Brain pericyte (primary cell): Measurements from ENCODE around the gene MOAP1.
"Not testable (repeated sequence)": the region's sequence is repeated elsewhere in the genome, so short reads cannot be mapped to it uniquely, and the experiment has no call there.

ENCODE experiments used
- DNase-seq: peaks from one replicate; pipeline ENCODE4 v3.0.0-alpha.2; 2012; ENCODE audit warnings: low read depth, low spot score

The MOAP1 gene, protein sequence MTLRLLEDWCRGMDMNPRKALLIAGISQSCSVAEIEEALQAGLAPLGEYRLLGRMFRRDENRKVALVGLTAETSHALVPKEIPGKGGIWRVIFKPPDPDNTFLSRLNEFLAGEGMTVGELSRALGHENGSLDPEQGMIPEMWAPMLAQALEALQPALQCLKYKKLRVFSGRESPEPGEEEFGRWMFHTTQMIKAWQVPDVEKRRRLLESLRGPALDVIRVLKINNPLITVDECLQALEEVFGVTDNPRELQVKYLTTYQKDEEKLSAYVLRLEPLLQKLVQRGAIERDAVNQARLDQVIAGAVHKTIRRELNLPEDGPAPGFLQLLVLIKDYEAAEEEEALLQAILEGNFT

DNA sequence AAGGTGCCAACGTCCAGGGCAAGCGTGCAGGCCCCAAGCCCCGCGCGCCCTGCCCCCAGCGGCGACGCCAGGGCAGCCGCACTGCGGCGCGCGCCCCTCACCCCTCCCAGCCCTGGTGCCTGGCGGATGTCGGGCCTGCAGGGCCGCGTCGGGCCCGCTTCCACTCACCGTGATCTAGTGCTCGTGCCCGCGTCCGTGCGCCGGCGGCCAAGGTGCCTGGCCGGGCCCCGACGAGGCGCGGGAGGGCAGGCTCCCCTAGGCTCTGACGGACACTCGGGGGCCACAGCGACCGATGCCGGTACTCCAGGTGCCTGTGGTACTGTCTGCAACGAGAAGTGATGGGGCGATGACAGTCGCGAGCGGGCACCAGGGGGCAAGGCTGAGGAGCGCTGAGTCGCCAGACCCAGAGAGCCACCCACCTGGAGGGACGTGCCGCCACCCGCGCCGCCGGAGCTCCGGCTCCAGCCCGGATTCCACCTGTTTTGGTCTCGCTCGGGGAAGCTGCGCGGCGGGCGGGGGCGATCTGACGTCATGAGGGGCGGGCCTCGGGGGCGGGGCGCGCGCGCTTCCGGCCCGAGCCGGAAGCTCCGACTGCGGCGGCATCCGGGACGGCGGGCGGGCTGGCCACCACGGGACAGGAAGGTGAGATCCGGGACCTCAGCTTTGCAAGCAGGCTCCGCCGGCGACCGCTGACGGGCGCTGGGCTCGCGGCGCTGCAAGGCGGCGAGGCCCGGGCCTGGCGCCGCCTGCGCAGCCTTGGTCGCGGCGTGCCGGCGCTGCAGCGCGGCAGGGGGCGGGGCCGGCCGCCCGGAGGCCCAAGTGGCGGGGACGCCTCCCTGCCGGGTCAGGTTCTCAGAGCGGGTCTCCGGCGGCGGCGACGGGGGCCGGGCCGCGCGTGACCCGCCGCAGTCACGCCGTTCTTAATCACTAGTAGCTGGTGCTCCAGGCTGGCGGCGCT lies at the start of gene MOAP1, which contains the start of gene LYSET:
TSS of gene MOAP1 (minus strand) at position 507 of the 958 bp plus-strand sequence. CDS start 655 bp downstream, outside the sequence.
TSS of gene LYSET (plus strand) at position 927 of the 958 bp plus-strand sequence. CDS start 89 bp downstream, outside the sequence.
- no peak for DNase-seq

DNA sequence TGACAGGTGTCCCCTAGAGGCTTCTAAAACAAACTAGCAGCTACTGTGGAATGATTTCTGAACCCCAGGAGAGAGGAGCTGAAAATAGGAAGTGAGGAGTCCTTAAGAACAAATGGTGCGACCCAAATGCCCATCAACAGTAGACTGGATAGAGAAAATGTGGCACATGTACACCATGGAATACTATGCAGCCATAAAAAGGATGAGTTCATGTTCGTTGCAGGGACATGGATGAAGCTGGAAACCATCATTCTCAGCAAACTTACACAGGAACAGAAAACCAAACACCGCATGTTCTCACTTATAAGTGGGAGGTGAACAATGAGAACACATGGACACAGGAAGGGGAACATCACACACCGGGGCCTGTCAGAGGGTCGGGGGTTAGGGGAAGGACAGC lies 48.4 kb upstream of the MOAP1 start:
- not testable (repeated sequence) for DNase-seq

DNA sequence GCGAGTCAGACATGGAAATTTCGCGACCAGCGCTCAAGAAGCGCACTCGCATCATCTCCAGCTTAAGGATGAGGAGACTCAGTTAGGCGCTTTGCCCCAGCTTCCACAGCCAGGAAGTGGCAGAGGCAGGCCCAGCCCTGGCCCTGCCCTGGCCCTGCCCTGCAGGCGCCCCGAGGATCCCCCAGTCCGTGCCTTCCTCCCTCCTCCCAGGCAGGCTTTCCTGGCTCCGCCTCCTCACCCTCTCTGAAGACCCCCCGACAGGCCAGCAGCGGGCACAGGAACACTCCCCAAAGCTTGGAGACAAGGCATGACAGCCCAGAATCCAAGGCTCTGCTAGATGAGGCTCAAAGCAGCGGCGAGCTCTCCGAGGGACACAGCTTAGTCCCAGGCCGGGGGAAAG lies 47.5 kb upstream of the MOAP1 start:
- DNase-seq: no peak

DNA sequence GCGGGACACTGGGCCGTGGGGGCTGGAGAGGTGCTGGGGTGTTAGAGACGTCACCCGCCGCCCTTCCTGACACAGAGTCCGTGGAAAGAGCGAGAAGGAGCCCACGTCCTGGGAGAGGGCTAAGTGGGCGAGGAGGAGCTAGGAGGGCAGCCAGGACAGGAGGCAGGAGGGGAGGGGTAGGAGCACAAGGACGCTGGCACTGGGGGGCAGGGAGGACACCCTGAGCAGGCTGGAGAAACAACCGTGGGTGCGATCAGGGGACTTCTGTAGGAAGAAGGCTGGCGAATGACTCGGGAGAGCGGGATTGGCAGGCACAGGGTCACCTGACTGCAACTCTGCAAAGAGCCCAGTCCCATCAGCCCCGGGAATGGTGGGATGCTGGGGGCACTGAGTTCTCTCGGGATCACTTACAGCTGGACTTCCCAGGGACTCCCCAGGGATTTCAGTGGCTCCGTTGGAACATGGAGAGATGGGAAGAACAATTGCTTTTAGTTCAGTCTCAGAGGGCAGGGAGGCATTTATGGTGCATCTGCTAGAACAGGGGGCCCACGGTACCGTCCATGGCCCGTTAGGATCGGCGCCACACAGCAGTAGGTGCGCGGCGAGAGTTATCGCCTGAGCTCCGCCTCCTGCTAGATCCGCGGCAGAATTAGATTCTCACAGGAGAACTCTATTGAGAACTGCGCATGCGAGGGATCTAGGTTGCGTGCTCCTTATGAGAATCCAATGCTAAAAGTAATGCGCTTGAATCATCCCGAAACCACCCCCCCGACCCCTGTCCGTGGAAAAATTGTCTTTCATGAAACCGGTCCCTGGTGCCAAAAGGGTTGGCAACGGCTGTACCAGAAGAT lies 46.7 kb upstream of the MOAP1 start:
- DNase-seq: no peak

DNA sequence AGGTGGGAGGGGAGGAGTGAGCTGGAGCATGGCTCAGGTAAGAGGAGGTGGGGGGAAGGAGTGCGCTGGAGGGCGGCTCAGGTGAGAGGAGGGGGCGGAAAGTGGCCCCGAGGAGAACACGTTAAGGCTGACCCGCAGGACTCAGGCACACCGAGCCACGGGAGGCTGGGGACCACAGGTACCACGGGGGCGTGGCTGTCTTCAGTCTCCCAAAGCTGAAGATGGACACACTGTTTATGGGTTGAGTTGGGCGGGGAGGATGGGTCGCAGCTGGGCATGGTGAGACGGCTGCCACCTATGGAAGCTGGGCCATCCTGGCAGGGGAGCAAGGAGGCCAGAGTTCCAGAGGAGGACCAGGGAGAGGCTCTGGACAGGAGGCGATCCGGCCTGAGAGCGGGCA lies 45.8 kb upstream of the MOAP1 start:
- DNase-seq: no peak

DNA sequence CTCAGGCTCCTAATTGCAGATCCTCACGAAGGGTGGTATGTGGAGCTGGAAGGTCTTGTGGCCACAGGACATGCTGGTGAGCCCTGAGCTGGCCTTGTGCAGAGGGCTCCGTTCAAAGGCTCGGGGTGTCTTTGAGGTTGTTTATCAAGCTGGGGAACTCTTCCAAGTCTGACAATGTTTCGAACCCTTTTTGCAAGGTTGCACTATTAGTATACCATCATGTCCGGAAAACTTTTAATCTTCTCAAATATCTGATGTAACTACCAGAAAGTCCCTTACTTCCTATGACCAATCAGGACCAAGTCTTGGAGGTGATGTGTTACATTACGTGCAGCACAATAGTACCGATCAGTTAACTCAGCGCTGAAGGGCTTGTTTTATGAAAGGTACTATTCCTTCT lies 43.9 kb upstream of the MOAP1 start:
- no peak for DNase-seq

DNA sequence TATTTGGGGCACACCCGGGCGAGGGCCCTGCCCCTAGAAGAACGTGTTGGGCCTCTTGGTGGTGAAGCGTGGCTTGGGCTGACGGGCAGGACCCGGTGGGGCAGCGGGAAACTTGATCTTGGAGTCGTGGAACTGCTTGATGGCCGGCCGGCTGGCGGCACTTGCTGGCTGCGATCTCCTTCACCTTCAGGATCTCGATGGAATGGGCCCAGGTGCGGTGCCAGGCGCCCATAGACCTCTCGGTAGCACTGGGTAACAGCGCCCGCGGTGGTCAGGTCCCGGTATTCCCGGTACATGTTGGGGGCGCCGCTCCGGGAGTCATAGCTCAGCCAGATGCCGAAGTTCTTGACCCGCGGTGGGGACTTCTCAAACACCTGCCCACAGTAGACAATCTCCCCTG lies 38.9 kb upstream of the MOAP1 start:
- no peak for DNase-seq

DNA sequence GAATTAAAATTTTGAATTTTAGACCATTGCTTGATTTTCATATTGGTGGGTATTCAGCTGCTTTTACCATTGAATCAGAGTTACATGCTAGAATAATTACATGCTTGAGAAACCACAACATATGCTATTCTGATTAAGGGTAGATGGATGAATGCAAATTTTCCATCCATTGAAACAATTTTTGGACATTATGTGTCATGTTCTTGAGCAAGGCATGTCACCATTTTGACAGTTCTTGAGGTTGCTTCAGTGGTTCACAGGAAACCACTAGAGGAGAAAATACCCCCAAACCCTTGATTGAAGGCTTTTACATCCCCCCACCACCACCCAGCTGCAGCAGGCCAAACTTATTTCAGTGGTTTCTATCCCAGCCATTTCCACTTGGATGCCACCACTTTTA lies 35.8 kb upstream of the MOAP1 start:
- no peak for DNase-seq

DNA sequence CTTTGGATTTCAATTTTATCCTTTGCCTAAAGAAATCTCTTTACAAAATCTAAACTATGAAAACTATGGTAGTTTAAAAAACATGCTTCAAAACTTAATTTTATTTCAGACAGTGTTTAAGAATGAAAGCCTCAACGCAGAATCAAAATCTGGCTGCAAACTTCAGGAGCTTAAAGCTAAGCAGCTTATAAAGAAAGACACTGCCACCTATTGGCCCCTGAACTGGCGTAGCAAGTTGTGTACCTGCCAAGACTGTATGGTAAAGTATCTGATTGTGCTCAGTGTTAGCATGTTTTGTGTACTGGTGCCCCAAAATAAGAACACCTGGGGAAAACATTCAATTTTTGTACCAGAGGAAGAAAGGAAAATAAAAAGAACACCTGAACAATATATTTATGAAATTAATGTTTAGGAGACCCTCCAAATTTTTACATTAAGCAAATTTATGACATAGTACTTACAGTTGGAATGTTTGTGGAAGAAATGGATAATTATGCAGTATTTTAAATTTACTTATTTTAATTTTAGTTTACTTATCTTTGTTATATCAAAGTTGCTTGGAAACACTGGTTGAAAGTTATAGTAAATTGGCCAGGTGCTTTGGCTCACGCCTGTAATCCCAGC lies 34.5 kb upstream of the MOAP1 start:
- DNase-seq: no peak

DNA sequence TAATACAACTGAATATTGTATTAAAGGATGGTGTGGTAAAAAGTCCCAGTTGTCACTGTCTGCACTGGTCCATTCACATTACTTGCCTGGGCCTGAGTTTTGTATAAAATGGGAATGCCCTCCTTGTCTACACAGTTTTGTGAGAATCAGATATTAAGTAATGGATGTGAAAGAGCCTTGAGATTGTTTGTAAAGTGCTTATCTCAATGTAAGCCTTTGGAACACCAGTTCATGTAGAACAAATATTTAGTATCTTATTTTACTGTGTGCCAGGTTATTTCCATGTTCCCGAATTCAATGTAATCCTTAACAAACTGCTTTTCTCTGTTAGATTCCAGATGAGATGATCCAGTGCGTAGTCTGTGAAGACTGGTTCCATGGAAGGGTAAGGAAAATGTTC lies 29.9 kb upstream of the MOAP1 start:
- DNase-seq: no peak

DNA sequence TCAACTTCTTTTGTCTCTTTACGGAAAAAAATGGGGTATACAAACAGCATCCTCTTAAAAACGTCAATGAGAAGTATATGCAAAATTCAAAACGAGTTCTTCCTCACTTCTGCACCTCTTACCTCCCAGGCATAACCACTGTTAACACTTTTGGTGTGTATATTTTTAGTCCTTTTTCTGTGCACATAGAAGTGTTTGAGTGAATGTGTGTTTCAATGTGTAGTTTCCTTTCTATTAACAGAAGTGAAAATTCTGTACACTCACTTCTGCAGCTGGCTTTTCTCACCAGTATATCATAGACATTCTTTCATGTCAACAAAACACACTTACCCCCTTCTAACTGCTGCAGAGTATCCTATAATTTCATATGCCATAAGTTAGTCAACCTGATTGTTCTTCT lies 27.7 kb upstream of the MOAP1 start:
- DNase-seq: no peak

DNA sequence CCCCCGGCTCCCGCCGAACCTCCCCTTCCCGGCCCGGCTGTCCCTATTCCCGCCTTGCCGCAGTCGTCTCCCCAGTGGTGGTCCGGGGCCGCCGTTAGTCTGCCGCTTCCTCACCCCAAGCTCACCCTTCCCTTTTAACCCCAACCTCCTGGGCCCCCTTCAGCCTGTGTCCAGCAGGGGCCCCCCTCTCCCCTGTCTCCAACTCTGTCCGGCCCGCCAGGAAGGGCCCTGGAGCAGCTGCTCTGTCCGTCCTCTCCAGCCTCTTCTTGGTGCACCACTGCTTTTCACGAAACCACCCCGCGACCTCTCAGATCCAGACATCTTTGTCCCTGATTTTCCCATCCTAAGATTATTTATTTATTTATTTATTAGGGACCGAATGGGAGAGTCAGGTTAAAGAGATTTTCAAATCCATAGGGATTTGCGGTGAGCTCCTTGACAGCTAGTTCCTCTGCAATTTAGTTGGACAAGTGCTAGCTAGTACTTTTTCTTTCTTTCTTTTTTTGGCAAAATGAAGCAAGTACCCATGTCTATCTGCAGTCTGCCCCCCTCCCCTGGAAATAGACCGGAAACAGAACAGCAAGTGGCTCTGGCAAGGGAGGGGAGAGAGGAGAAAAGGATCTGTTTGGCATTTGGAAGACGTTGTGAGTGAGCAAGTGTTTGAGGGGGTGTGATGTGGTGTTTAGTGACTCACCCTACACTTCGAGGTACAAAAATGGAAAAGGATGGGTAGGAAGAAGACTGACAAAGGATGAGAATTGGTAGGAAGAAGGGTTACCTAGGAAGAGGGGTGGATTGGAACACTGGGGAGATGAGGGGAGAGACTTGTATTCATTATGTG lies 23.0 kb upstream of the MOAP1 start:
- DNase-seq: no peak

DNA sequence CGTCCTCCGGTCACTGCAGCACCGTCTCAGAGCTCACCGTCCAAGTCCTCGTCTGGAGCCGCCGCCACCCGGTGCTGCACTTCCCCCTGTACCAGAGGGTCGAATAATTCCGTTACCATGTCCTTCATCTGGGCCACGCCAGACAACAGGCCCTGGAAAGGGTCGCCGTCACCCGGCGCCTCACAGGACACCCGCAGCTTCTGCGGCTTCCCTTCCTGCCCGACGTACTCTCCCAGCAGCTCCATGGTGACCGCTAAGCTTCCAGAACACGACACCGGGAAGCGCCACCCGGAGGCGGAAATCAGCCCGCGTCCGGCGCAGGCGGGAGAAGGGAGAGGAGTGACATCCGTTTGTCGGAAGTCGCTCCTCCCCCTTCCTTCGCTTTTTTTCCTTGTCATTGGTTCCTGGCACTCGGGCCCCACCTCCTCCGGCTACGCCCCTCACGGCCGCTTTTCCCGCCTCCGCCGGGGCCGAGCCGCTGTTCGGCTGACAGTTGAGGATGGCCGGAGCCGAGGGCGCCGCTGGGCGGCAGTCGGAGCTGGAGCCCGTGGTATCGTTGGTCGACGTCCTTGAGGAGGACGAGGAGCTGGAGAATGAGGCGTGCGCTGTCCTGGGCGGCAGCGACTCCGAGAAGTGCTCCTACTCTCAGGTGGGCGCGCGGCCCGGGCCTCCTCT lies 22.2 kb upstream of the MOAP1 start, which contains the start of the genes GON7 and UBR7:
TSS of gene GON7 (minus strand) at position 273 of the 675 bp plus-strand sequence. CDS start at position 245, 28 bp downstream.
TSS of gene UBR7 (plus strand) at position 464 of the 675 bp plus-strand sequence. CDS start at position 500, 36 bp downstream.
- peak; percentile 85 for DNase-seq

DNA sequence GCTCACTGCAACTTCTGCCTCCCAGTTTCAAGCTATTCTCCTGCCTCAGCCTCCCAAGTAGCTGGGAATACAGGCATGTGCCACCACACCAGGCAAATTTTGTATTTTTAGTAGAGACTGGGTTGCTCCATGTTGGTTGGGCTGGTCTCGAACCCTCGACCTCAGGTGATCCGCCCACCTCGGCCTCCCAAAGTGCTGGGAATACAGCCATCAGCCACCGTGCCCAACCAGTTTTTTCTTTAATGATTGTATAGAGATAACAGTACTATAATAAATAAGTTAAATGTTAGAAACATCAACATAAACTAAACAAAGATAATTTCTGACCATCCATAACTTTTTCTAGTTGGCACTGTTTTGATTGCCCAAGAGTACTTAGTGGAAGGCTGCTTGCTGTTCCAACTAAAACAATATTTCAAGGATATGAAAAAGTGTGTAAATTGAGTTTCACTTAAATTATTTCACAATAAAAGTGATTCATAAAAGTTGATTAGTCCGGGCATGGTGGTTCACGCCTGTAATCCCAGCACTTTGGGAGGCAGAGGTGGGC lies 16.5 kb upstream of the MOAP1 start:
- no peak for DNase-seq

DNA sequence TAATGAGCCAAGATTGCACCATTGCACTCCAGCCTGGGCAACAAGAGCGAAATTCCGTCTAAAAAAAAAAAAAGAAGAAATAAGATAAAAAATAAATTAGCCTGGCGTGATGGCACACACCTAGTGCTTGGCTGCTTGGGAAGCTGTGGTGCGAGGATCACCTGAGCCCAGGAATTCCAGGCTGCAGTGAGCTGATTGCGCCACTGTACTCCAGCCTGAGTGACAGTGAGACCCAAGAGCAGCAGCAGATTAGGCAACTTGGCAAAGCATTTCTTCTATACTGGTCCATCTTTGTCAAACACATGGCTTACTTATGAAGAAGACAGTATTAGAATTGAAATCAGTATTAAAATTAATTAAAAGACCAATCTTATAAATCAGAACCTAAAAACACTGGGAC lies 15.9 kb upstream of the MOAP1 start:
- DNase-seq: no peak

DNA sequence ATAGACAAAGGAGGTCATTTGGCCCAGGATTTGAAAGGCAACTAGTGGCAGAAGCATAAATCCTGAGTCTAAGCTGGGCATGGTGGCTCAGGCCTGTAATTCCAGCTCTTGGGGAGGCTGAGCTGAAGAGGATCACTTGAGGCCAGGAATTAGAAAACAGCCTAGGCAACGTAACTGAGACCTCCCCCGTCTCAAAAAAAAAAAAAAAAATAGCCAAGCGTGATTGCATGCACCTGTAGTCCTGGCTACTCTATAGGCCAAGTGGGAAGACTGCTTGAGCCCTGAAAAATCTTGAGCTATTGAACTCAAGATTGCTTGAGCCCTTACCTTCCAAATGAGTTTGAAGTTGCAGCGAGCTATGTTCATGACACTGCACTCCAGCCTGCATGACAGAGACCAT lies 14.3 kb upstream of the MOAP1 start:
- no peak for DNase-seq

DNA sequence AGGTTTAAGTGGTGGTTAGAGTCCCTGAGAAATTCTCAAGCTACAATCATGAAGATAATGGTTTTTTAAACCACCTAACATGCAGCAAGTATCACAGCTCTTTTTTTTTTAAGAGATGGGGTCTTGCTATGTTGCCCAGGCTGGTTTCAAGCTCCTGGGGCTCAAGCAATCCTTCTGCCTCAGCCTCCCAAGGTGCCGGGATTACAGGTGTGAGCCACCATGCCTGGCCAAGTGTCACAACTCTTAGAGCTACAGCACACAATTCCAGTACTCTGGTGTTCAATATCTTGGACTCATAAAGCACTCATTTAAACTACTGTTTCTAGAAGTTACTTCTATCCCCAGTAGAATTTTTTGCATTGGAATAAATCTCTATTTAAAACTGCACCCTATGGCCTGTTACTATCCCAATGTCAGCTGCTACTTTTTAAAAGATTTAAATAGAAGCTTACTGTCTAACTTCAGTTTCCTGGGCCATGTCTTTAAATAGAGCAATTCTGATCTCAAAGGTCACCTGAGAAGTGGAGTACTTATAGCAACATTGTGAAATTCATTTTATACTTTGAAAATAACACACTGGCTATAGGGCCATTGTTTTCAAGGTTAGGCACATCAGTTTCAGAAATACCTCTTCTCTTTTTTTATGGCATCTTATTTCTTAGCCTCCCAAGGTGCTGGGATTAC lies 10.8 kb upstream of the MOAP1 start:
- DNase-seq: no peak

DNA sequence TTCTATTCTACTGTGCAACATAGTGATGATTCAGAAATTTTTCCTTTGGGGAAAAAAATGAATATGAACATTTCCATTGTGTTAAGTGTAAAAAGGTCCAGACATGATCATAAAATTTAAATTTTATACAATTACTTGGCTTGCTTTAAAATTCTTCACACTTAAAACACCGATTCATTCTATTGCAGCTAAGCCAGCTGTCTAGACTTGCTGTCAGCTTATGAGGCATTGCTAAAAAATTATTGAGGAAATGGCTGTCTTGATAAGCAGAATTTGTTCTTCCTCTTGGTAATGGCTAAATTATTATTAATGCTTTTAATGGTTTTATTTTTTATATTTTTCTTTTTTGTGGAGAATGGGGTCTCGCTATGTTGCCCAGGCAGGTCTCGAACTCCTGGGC lies 2.3 kb upstream of the MOAP1 start:
- DNase-seq: no peak

DNA sequence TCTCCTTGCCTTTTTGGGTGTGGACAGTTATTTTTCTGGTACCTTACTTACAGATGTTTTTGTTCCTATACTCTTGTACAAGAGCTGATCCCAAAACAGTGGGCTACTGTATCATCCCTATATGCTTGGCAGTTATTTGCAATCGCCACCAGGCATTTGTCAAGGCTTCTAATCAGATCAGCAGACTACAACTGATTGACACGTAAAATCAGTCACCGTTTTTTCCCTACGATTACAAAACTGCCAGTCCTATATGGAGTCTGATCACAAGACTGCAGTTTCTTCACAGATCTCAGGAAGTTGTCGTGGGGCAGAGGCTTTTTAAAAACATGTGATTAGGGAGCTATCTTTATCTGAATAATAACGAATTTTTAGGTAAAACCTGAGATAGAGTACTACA lies 1.8 kb upstream of the MOAP1 start:
- no peak for DNase-seq
